ENCODE measurements around the gene RNF224.
"Not testable (repeated sequence)": the region's sequence is repeated elsewhere in the genome, so short reads cannot be mapped to it uniquely, and the experiment has no call there.

RNF224 gene

DNA sequence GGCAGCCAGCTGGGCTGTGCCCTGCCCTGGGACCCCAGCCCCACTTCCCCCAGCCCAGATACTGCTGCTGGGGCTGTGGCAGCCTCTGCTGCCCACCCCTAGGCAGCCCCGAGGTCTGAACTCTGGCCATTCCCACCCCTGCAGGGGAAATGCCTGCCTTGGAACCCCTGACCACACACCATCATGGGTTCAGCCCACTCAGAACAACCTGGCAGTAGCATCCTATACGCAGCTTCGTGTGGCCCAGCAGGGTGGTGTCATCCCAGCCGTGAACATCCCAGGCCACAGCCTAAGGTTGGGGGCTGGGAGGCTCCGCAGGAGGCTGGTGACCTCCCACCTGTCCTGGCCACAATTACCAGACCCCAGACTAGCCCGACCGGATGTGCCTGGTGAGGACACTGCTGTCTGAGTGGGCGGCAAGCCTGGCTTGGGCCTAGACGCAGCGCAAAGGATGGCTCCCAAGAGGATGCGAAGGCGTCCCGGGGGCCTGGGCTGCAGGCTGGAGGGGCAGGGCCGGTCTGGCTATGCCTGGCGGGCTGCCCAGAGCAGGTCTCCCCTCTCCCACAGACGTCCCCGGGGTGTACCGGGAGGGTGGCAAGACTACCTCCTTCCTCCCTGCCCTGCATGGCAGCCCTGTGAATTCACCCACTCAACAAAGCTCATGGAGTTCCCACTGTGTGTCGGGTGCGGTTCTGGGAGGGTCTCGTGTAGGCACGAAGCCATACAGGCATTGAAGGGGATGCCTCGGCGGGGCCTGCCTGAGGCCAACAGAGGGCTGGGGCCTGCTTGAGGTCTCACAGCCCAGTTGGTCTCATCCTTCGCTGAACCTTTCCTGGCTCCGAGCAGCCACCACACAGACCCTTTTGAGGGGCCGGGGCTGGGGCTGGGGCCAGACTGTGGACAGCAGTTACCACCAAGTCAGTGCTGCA lies 1.9 kb downstream of the RNF224 start:
- no peak for DNase-seq

DNA sequence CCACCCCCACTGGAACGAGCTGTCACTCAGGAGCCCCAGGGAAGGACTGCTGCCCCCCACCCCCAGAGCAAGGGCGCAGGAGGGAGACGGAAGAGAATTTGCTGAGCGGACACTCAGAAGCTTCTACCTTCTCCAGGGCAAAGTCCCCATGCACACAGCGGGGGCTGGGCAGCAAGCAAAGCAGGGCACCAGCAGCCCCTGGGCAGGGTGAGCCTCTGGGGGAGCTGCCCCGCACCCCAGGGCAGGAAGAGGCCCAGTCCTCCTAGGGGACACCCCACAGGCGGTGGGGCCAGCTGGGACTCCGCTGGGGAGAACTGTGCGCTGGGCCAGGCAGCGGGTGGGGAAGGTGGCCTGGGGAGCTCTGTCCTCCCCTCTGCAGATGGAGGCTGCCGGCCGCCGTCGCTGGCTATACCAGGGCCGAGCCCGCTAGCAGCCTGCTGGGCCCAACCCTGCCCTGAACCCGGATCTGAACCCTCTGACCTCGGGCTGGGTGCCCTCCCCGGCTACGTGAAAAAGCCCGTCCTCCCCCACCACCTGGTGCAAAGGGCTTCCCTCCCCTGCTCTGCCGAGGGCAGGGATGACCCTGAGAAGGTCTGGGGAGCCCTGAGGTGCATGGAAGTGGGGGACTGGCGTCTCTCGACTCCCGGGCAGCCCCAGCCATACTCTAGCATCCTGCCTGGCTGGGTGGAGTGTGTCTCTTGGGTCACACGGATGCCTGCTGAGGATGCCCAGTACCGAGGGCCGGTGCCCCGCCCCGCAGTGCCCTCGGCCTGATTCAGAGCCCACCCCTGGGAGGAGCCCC lies 2.8 kb downstream of the RNF224 start:
- DNase-seq = no peak

DNA sequence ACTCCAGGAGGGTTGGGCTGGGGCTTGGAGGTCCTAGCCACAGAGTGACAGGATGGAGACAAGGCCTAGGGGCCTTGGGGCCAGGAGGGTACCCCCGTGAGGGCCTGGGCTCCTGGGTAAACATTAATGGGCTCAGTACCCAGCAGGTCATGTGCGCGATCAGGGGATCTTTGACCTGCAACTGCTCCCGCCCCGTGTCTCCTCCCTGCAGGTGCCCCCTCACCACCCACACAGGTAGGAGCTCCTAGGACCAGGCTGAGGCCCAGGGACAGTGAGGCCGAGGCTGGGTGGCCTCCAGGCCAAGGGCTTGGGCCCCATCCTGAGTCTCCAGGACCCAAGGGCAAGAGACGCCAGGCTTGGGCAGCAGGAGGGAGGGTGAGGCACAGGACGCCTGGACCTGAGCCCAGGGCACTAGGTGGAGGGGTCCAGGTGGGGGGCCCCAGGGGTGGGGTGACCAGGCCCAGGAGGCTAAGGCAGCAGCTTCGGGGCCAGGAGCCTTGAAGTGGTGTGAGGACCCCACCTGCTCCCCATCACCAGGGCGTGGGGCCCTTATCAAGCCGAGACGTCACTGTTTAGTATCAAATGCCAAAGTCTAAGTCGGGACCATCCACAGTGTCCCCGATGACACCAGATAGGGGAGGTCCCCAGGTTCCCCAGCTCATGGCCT lies 3.5 kb downstream of the RNF224 start, which contains the start of gene SLC34A3:
Gene SLC34A3 (plus strand): TSS at position 197 of the 667 bp plus-strand sequence. CDS start 802 bp downstream, outside the sequence.
- DNase-seq = no peak

DNA sequence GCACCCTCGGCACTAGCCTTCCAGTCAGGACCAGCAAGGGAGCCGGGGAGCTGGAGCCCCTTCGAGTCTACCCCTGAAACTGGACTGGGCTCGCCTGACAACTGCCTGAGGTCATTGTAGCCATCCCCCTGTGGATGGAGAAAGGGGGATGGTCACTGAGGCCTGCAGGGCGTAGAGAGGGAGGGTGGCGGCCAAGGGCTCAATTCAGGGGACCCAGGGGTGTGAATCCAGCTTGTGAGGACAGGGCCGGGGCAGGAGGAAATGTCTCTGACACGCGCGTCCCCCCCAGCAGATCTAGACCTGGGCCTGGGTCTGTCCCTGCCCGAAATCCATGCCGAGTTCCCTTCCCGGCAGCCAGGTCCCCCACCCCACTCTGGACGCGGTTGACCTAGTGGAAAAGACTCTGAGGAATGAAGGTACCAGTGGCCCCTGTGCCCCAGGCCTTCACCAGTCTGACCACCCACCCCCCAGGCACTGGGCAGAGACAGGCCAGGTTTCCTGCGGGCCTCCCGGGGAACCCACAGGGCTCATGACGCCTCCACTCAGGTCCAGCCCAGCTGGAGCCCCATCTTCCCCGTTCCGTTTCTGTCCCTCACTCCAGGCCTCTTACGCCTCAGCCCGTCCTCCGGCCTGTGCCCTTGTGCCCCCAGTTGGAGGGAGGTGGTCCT lies 4.2 kb downstream of the RNF224 start:
- DNase-seq = no peak

DNA sequence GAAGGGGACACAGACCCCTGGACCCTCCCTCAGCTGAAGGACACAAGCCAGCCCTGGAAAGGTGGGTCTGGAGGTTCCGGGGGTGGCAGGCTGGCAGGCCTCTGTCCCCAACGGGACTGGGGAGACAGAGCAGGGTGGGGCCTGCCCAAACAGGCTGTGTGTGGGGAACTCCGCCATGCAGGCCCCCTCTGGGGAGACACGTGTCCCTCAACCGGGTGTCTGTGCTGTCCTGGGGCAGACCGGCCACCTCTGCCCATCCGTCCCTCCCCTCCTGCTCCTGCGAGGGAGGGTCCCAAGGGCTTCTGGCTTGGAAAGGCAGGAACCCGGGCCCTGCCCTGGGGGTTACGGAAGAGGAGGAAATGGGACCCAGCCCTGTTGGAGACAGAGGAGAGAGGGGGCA lies 4.8 kb downstream of the RNF224 start:
- DNase-seq = no peak

DNA sequence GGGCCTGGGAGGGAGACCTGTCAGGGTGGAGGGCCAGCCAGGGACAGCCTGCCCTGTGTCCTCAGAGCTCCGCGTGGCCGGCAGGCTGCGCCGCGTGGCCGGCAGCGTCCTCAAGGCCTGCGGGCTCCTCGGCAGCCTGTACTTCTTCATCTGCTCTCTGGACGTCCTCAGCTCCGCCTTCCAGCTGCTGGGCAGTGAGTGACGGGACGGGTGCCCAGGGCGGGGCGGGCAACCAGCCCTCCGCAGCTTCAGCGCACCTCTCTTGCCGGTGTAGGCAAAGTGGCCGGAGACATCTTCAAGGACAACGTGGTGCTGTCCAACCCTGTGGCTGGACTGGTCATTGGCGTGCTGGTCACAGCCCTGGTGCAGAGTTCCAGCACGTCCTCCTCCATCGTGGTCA lies 5.2 kb downstream of the RNF224 start:
- DNase-seq = no peak

DNA sequence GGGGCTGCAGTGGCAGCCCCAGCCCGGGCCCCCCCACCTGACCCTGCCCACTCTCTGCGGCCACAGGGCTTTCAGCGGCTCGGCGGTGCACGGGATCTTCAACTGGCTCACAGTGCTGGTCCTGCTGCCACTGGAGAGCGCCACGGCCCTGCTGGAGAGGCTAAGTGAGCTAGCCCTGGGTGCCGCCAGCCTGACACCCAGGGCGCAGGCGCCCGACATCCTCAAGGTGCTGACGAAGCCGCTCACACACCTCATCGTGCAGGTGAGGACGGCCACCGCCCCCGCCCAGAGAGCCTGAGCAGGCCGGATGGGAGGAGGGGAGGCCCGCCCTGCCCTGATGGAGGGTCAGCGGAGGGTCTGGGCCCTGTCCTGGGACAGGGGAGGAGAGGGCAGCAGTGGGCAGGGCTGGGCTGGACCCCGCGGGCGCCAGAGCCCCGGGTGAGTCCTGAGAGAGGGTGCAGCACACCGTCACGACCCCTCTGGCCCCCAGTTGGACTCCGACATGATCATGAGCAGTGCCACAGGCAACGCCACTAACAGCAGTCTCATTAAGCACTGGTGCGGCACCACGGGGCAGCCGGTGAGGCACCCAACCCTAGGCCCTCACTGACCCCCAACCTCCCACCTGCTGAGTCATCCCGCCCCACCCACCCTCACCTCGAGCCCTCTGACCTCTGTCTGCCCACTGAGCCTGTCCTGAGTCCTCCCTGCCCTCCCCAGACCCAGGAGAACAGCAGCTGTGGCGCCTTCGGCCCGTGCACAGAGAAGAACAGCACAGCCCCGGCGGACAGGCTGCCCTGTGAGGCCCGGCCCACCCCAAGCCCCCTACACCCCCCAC lies 6.1 kb downstream of the RNF224 start:
- no peak for DNase-seq

DNA sequence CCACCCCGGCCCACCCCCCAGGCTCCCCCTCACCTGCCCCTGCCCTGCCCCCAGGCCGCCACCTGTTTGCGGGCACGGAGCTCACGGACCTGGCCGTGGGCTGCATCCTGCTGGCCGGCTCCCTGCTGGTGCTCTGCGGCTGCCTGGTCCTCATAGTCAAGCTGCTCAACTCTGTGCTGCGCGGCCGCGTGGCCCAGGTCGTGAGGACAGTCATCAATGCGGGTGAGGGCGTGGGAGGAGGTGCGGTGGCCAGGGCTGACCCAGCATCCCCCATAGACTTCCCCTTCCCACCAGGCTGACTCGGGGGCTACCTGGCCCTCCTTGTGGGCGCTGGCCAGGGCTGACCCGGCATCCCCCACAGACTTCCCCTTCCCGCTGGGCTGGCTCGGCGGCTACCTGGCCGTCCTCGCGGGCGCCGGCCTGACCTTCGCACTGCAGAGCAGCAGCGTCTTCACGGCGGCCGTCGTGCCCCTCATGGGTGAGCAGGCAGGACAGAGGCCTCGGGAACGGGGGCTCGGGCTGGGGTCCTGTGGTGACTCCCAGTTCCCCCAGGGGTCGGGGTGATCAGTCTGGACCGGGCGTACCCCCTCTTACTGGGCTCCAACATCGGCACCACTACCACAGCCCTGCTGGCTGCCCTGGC lies 6.9 kb downstream of the RNF224 start:
- no peak for DNase-seq

DNA sequence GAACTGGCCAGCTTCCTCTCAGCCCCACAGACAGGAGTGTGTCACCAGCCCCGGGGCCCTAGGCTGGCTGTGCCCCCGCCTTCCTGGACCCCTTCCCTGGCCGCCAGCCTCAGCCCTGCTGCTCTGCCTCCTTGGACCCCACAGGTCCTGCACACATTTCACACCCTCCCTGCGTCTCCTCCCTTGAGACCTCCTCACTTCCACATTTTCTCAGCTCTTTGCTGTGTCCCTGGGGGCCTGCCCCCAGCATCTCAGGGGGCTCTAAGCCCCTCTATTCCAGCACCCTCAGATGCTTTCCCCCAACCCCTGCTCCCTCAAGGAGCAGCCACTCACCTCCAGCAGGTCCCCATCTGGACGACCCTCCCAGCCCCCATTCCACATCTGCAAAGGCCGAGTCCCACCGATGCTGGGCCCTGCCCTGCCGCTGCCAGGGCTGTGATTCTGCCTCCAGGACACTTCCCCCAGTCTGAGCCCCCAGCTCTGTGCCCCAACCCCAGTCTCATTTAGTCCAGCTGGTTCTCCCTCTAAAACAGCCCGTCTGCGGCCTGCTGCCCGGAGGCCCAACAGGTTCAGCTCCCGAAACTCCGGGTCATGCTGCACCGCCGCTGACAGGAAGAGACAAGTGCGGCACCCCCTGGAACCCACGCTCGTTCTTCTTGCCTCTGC lies 7.6 kb downstream of the RNF224 start:
- no peak for DNase-seq

DNA sequence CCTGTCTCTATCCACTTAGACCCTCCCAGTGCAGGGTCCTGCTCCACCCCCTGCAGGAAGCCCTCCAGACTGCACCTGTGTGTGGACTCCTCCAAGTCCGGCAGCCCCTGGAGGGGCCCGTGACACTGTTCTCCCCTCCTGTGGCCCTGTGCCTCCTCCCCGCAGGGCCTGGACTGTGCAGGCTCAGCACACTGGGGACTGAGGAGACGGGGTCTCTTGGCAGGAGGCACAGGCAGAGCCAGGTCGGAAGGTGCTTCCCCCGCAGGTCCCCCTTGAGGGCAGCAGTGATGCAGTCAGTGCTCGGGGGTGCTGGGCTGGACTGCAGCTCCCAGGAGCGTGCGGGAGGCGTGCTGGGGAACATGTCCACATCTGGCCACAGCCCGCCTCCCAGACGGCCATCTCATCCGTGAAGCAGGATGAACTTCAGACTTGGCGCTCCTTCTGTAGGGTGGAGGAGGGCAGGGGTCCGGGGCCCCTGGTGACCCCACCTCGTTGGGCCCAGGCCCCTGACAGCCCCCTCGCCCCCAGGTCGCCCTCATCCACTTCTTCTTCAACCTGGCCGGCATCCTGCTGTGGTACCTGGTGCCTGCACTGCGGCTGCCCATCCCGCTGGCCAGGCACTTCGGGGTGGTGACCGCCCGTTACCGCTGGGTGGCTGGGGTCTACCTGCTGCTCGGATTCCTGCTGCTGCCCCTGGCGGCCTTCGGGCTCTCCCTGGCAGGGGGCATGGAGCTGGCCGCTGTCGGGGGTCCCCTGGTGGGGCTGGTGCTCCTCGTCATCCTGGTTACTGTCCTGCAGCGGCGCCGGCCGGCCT lies 8.3 kb downstream of the RNF224 start:
- DNase-seq = no peak

DNA sequence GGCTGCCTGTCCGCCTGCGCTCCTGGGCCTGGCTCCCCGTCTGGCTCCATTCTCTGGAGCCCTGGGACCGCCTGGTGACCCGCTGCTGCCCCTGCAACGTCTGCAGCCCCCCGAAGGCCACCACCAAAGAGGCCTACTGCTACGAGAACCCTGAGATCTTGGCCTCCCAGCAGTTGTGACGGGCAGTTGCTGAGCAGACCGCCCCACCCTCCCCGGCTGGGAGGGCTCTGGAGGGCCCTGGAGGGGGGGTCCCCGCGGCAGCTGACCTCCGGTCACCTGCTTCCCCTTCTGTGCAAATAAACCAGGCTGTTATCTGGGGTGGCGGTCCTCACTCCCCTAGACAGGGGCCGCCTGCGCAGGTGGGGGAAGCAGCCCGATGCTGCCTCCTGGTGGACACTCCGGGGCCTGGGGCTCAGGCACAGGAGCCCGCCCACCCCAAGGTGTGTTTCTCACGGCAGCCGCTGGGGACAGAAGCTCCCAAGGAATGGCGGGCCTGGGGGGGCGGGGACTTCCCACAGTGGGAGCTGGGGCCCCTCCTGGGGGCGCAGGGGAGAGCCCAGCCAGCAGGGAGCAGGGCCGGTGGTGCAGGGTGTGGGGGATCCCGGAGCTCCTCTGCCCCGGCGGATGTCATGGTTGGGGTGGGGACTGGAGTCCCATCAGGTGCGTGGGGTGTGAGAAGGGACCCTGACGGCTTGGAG lies 9.1 kb downstream of the RNF224 start:
- DNase-seq = peak; percentile 93

DNA sequence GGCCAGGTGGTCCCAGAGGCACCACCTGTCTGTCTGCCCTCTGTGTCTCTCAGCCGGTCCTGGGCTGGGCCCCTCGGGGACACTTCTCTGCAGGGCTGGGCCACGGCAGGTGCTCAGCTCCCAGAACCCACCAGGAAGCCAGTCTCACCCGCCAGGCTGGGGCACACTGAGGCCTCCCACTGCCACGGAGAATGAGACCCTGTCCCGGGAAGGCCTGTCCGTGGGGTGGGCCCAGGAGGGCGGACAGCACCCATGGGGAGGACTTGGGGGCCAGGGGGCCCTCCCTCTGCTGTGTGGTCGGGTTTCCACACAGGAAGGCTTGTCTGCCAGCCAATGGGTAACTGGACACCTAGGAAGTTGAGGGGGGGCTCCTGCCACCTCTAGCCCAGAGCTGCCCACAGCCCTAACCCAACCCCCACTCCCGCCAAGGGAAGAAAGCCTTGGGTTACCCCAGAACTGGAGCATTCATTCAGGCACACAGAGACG lies 9.7 kb downstream of the RNF224 start:
- DNase-seq = no peak

DNA sequence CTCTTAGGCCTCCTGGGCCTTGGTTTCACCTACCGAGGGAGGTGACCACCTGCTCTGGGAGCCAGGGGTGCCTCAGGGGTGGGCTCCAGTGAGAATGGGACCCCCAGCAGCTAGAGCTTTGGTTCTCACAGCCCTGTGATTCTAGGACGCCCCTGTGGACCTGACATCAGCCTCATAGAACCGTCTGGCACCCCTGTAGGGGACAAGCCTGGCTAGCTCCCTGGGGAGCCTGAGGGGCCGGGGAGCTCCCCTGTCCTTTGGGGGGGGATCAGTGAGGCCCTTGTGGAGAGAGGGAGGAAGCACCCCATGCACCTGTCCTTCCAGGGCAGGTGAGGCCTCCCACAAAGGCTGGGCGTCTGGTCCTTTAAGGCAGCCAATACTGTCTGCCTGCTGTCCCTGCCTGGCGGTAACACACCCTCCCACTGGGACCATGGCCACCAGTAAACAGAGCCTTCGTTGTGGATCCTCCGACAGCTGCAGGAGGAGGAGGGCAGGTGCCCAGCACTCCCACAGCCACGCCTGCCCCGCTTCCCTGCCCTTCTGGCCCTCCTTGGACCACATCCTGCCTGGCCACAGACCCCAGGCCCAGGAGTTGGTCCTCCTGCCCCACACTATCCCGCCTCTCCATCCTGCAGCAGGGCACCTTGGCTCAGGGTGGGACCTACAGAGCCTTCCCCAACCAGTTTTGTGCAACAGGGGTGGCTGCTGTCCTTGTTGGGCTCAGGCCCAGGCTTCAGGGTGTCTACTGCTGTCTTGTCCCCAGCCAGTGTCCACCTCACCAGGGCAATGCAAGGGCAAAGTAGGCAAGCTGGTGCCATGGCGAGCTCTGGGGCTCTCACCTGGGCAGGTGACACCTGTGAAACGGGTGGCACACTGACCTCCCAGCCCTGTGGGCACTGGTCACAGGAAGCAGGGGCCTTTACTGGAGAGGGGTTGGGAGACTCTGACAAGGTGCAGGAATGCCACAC lies 10.7 kb downstream of the RNF224 start:
- DNase-seq = no peak

DNA sequence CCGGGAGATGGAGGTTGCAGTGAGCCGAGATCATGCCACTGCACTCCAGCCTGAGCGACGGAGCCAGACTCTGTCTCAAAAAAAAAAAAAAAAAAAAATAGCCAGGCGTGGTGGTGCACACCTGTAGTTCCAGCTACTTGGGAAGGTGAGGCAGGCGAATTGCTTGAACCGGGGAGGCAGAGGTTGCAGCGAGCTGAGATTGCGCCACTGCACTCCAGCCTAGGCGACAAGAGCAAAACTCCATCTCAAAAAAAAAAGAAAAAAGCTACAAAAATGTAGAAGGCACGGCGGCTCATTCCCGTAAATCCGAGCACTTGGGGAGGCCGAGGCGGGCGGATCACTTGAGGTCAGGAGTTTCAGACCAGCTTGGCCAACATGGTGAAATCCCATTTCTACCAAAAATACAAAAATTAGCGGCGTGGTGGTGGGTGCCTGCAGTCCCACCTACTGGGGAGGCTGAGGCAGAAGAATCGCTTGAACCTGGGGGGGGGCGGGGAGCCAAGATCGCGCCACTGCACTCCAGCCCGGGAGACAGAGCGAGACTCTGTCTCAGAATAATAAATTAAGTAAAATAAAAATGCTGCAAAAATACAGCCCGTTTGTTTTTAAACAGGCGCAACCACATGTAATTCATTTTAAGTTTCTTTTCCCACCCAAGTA lies 12.4 kb downstream of the RNF224 start:
- not testable (repeated sequence) for DNase-seq

DNA sequence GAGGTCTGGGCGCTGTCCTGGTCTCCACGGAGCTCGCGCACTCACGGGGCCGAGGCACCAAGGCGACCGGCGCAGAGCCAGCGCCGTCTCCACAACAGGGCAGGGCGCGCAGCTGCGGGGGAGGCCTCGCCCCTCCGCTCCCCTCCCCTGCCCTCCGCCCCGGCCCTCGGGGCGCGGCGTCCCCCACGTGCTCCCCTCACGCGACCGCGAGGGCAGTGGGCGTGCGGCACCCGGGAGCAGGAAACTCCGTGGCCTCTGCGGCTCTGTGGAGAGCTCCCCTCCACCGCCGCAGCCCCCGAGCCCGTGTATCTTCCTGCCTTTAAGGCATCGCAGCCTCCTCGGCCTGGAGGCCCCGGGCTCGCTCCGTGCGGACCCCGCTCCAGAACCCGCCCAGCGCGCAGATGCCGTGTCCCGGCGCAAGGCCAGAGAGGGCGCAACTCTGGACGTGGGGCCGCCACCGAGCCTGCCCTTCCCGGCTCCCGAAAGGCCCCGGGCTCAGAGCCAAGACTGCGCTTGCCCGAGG lies 13.1 kb downstream of the RNF224 start:
- DNase-seq = no peak

DNA sequence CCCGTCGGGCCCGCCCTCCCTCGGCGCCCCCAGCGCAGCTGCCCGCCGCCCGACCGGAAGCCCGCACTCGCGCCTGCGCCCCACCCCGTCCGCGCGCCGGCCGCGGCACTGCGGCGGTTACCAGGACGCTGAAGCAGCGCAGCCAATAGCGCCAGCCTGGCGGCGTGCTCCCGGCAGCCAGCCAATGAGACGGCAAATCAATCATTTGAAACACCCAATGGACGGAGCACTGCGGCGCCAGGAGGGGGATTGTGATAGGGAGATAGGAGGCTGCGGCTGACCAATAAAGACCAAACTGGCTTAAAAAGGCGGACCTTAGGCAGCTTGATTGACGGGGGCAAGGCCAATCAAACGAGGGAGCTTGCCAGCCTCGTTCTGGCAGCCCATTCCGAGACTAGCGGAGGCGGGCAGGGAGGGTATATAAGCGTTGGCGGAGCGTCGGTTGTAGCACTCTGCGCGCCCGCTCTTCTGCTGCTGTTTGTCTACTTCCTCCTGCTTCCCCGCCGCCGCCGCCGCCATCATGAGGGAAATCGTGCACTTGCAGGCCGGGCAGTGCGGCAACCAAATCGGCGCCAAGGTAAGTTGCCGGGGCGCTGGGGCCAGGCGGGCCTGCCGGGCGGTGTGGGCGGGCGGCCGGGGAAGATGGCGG lies 13.7 kb downstream of the RNF224 start, which contains the start of gene TUBB4B:
Gene TUBB4B (plus strand): TSS at position 447 of the 649 bp plus-strand sequence. CDS start 74 bp downstream, at position 521.
- peak; percentile 99 for DNase-seq

Measured in retina (tissue), 1 donor.